ENCODE data around the gene KLHL42. TPM values are rescaled to one million over a fixed set of nuclear protein-coding genes. Genes with fewer than 3 reads are reported as not detected.

The KLHL42 gene
- total and polyA plus RNA-seq, 9 of the 15 experiments (the other 6 are each of a cell fraction or from before 2014, with no cell fraction given): 1.5 to 11.8 (median 9.6) TPM

- TF ChIP-seq FOXP1 (CRISPR knock-in tag; IDR thresholded peaks at IDR 0.05): no peak
- no peak for TF ChIP-seq ZNF217 (CRISPR knock-in tag; IDR thresholded peaks at IDR 0.05)
- TF ChIP-seq ZNF589 (CRISPR knock-in tag; IDR thresholded peaks at IDR 0.05; ENCODE audit: low read depth): peak; percentile 44; the same call in 1 of the 2 replicates
- no peak; the same call in 1 of the 2 replicates for TF ChIP-seq DPF2 (IDR thresholded peaks at IDR 0.05)
- peak in 1 of 2 experiments; percentile 17; a peak in 1 of 4 replicates for TF ChIP-seq MLLT1 (IDR thresholded peaks at IDR 0.05)
- no peak for TF ChIP-seq GABPB2 (CRISPR knock-in tag; conservative IDR thresholded peaks at IDR 0.05)
- peak in 1 of 2 experiments; percentile 62; a peak in 3 of 4 replicates for TF ChIP-seq RAD21 (CRISPR knock-in tag; conservative IDR thresholded peaks at IDR 0.05 in 1 of 2, IDR thresholded peaks at IDR 0.05 in 1 of 2)
- 0 out of 4 replicates have a peak, but pooled peaks of 1 of the 2 experiments have one; percentile 19 for TF ChIP-seq MNT (conservative IDR thresholded peaks at IDR 0.05)
- TF ChIP-seq SMARCE1 (IDR thresholded peaks at IDR 0.05): peak; percentile 49; the same call in 1 of the 2 replicates
- no peak for TF ChIP-seq FOXJ3 (CRISPR knock-in tag; IDR thresholded peaks at IDR 0.05)
- TF ChIP-seq MCM5 (IDR thresholded peaks at IDR 0.05; ENCODE audit: low read depth): no peak
- TF ChIP-seq CBX3 (IDR thresholded peaks at IDR 0.05; ENCODE audit: borderline replicate concordance in 1 of 2, low read length in 2 of 2): 0 out of 3 replicates have a peak, but pooled peaks of 1 of the 2 experiments have one; percentile 20
- no peak for TF ChIP-seq SLC30A9 (CRISPR knock-in tag; IDR thresholded peaks at IDR 0.05)
- peak; percentile 60; the same call in 1 of the 2 replicates for TF ChIP-seq FOXJ2 (tag; IDR thresholded peaks at IDR 0.05)
- TF ChIP-seq HDAC8 (tag; IDR thresholded peaks at IDR 0.05): no peak
- TF ChIP-seq ZNF134 (CRISPR knock-in tag; conservative IDR thresholded peaks at IDR 0.05): 0 out of 2 replicates have a peak, but pooled peaks have one; percentile 14
- no peak for TF ChIP-seq HNRNPL (IDR thresholded peaks at IDR 0.05; ENCODE audit: low read depth, low read length)
- peak; percentile 83 for TF ChIP-seq ARID1B (IDR thresholded peaks at IDR 0.05)
- no peak for TF ChIP-seq CHD2 (IDR thresholded peaks at IDR 0.05; ENCODE audit: low read depth, low read length)
- TF ChIP-seq NKRF (IDR thresholded peaks at IDR 0.05; ENCODE audit: borderline replicate concordance): no peak
- peak; percentile 45 for TF ChIP-seq TAL1 (IDR thresholded peaks at IDR 0.05)
- TF ChIP-seq ETV6 (IDR thresholded peaks at IDR 0.05; ENCODE audit: borderline replicate concordance in 1 of 2, low read depth in 2 of 2, low read length in 1 of 2): no peak
- TF ChIP-seq ETV6 (CRISPR knock-in tag; IDR thresholded peaks at IDR 0.05; ENCODE audit: borderline replicate concordance): no peak
- no peak for TF ChIP-seq RBM15 (IDR thresholded peaks at IDR 0.05; ENCODE audit: insufficient read depth, low read length)
These were observed 41.4 kb downstream of the KLHL42 start (continued) for GRCh38 chr12:27821259-27821973.

Measured in K562 (cell line).